ENCODE data around the gene AP1M1. TPM values are rescaled to one million over a fixed set of nuclear protein-coding genes. Genes with fewer than 3 reads are reported as not detected.
A peak's percentile ranks its signal among the peaks of the same experiment; 100 is the strongest.

Gene AP1M1
- total RNA-seq, result 12.5 TPM

DNA sequence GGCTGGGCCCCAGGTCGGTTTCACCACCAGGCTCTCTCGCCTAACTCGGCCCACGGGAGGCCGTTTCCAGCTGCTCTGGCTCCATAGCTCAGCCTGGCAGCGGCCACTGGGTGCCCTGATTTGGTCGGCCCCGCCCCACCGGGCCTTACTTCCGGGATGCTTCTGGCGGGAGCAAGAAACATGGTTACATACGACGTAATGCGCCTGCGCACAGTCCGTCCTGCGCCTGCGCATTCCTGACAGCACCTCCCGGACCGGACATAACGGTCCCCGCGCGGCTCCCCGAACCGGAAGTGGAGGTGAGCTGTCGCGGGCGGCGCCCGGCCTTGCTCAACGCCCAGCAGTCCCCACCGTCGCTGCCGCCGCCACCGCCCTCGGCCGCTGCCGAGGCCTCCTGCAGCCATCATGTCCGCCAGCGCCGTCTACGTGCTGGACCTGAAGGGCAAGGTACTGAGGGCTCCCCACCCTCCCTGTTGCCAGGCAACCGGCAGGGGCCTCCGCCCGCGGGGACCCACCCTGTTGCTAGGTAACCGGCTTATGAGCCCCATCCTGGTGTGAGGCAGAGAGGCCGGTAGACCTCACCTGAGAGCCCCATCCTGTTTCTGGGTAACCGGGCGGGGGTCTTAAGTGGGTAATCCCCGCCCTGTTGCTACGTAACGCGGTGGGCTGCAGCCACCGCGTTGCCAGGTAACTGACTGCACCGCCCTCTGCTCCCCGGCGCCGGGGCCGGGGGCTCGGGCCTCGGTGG is at the start of gene AP1M1:
TSS of gene AP1M1 (plus strand) at position 290 of the 748 bp plus-strand sequence. CDS start at position 406, 116 bp downstream.
- Histone ChIP-seq H3K9ac (ENCODE audit: low read depth in 1 of 3, low read length in 3 of 3) (peak within 1 kb of the TSS; percentile 91 to 97 (median 96)), H3K9me3 (ENCODE audit: control insufficient read depth in 3 of 3, low read length in 3 of 3) (no peaks in the 10 kb centered on the region), H3K4me1 (ENCODE audit: control insufficient read depth in 3 of 3, insufficient read depth in 3 of 3, low read length in 3 of 3) (peaks cover 23 to 27% (median 26%) of the 10 kb centered on the region in 3 donors), H3K36me3 (ENCODE audit: control insufficient read depth in 3 of 3, insufficient read depth in 3 of 3, low read length in 3 of 3) (peaks cover 13 to 16% (median 14%) of the 10 kb centered on the region in 3 donors), H3K27ac (ENCODE audit: low read depth, low read length) (peak within 1 kb of the TSS; percentile 28), H3K4me3 (ENCODE audit: low read length in 3 of 3) (peak within 1 kb of the TSS; percentile 93 to 97 (median 95)), H3K27me3 (ENCODE audit: control insufficient read depth in 3 of 3, insufficient read depth in 3 of 3, low read length in 3 of 3) (no peaks in the 10 kb centered on the region)

DNA sequence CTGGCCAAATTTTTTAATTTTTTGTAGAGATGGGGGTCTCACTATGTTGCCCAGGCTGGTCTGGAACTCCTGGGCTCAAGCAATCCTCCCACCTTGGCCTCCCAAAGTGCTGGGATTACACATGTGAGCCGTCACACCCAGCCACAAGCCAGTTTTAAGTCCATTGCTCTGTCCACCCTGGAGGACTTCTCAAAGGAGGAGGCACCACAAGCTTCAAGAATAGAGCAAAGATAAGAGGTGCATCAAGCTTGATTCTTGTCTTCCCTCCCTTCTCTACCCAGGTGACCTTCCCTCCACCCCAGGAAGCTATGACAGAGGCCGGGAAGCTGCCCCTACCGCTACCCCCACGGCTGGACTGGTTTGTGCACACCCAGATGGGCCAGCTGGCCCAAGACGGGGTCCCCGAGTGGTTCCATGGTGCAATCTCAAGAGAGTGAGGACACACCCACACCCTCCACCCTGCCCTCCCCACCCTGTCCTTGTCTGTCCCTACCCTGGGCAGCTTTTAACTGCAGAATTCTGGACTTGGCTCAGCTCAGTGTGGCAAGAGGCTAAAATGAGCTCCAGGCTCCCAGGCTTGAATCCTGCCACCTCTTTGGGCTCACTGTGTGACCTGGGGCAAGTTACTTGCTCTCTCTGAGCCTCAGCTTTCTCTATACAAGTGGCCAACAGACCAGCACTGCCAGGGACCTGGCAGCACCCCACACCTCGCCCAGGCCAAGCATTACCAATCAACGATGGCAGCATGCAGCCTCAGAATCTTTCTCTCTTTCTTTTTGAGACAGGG is 49.1 kb upstream of the AP1M1 start:
- Histone ChIP-seq H3K9ac (ENCODE audit: low read depth in 1 of 3, low read length in 3 of 3) (no peak overlapping the region), H3K4me1 (ENCODE audit: control insufficient read depth in 3 of 3, insufficient read depth in 3 of 3, low read length in 3 of 3) (no peaks in the 10 kb centered on the region), H3K27me3 (ENCODE audit: control insufficient read depth in 3 of 3, insufficient read depth in 3 of 3, low read length in 3 of 3) (no peaks in the 10 kb centered on the region), H3K36me3 (ENCODE audit: control insufficient read depth in 3 of 3, insufficient read depth in 3 of 3, low read length in 3 of 3) (no peaks in the 10 kb centered on the region), H3K9me3 (ENCODE audit: control insufficient read depth in 3 of 3, low read length in 3 of 3) (no peaks in the 10 kb centered on the region), H3K27ac (ENCODE audit: low read depth, low read length) (no peak overlapping the region), H3K4me3 (ENCODE audit: low read length in 3 of 3) (no peak overlapping the region)

DNA sequence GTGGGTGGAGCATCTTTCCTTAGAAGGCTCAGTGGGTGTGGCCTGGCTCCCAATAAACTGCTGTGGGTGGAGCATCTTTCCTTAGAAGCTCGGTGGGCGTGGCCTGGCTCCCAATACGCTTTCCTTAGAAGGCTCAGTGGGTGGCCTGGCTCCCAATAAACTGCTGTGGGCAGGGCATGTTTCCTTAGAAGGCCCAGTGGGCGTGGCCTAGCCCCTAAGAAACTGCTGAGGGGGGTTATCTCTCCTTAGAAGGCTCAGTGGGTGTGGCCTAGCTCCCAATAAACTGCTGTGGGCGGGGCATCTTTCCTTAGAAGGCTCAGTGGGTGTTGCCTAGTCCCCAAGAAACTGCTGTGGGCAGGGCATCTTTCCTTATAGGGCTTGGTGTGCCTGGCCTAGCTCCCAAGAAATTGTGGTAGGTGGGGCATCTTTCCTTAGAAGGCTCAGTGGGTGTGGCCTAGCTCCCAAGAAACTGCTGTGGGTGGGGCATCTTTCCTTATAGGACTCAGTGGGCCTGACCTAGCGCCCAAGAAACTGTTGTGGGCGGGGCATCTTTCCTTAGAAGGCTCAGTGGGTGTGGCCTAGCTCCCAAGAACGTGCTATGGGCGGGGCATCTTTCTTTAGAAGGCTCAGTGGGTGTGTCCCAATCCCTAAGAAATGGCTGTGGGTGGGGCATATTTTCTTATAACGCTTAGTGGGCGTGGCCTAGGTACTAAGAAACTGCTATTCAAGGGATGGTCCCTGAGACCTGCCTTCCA is 44.0 kb upstream of the AP1M1 start:
- no peak overlapping the region for H3K27ac ChIP-seq (ENCODE audit: low read depth, low read length)
- H3K4me1 ChIP-seq (ENCODE audit: control insufficient read depth in 3 of 3, insufficient read depth in 3 of 3, low read length in 3 of 3), result no peaks in the 10 kb centered on the region
- H3K9ac ChIP-seq (ENCODE audit: low read depth in 1 of 3, low read length in 3 of 3), result no peak overlapping the region
- H3K9me3 ChIP-seq (ENCODE audit: control insufficient read depth in 3 of 3, low read length in 3 of 3), result no peaks in the 10 kb centered on the region
- no peaks in the 10 kb centered on the region for H3K36me3 ChIP-seq (ENCODE audit: control insufficient read depth in 3 of 3, insufficient read depth in 3 of 3, low read length in 3 of 3)
- no peak overlapping the region for H3K4me3 ChIP-seq (ENCODE audit: low read length in 3 of 3)
- peaks cover 0 to 17% (median 0%) of the 10 kb centered on the region in 3 donors for H3K27me3 ChIP-seq (ENCODE audit: control insufficient read depth in 3 of 3, insufficient read depth in 3 of 3, low read length in 3 of 3)

DNA sequence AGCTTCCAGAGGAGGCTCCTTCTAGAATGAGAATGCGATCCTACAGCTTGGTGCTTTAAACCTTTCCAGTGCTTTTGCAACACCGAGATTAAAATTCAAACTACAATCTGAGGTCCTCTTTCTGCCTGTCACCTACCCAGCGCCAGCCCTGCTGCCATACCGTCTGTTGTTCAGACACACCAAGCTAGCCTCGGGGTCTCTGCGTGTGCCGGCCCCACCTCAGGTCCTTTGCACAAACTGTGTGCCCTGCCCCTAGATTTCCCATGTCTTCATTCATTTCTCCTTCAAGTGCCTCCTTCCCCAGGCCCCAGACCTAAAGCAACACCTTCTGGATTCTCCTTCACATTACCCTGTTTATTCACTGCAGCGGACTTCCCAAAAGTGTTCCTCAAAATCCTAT is 43.2 kb upstream of the AP1M1 start:
- Histone ChIP-seq H3K27me3 (ENCODE audit: control insufficient read depth in 3 of 3, insufficient read depth in 3 of 3, low read length in 3 of 3) (peaks cover 0 to 17% (median 0%) of the 10 kb centered on the region in 3 donors), H3K9ac (ENCODE audit: low read depth in 1 of 3, low read length in 3 of 3) (no peak overlapping the region), H3K4me1 (ENCODE audit: control insufficient read depth in 3 of 3, insufficient read depth in 3 of 3, low read length in 3 of 3) (no peaks in the 10 kb centered on the region), H3K27ac (ENCODE audit: low read depth, low read length) (no peak overlapping the region), H3K36me3 (ENCODE audit: control insufficient read depth in 3 of 3, insufficient read depth in 3 of 3, low read length in 3 of 3) (no peaks in the 10 kb centered on the region), H3K9me3 (ENCODE audit: control insufficient read depth in 3 of 3, low read length in 3 of 3) (no peaks in the 10 kb centered on the region), H3K4me3 (ENCODE audit: low read length in 3 of 3) (no peak overlapping the region)

DNA sequence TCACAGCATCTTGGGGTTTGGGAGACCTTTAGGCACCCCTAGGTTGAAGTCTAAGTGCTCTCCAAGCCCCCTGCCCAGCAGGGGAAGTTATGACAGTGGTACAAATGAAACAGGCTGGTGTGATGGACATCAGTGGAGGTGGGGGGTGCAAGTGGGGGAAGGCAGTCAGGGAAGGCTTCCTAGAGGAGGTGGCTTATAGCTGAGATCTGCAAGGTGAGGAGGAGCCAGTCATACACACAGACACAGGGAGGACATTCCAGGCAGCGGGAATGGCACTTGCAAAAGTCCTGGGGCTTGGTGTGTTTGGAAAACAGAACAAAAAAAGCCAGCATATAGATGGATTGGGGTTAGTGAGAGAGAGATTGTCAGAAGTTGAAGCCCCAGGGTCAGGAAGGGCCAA is 42.6 kb upstream of the AP1M1 start:
- Histone ChIP-seq H3K4me1 (ENCODE audit: control insufficient read depth in 3 of 3, insufficient read depth in 3 of 3, low read length in 3 of 3) (no peaks in the 10 kb centered on the region), H3K9ac (ENCODE audit: low read depth in 1 of 3, low read length in 3 of 3) (no peak overlapping the region), H3K9me3 (ENCODE audit: control insufficient read depth in 3 of 3, low read length in 3 of 3) (no peaks in the 10 kb centered on the region), H3K4me3 (ENCODE audit: low read length in 3 of 3) (no peak overlapping the region), H3K36me3 (ENCODE audit: control insufficient read depth in 3 of 3, insufficient read depth in 3 of 3, low read length in 3 of 3) (no peaks in the 10 kb centered on the region), H3K27me3 (ENCODE audit: control insufficient read depth in 3 of 3, insufficient read depth in 3 of 3, low read length in 3 of 3) (peaks cover 0 to 17% (median 0%) of the 10 kb centered on the region in 3 donors), H3K27ac (ENCODE audit: low read depth, low read length) (no peak overlapping the region)

DNA sequence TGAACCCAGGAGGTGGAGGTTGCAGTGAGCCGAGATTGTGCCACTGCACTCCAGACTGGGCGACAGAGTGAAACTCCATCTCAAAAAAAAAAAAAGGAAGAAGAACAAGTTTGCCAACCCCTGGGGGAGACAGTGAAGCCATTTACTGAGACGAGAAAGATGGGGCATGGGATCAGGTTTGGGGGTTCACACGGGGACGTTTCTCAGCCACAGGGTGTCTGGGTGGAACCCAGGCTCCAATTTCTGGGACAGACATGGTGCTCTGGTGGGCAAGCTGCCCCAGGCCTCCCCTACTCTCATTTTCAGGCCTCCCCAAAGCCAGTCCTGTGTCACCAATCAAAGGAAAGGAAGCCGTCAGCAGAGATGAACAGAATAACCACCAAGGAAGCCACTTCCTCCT is 40.8 kb upstream of the AP1M1 start:
- H3K9ac ChIP-seq (ENCODE audit: low read depth in 1 of 3, low read length in 3 of 3), result no peak overlapping the region
- no peaks in the 10 kb centered on the region for H3K4me1 ChIP-seq (ENCODE audit: control insufficient read depth in 3 of 3, insufficient read depth in 3 of 3, low read length in 3 of 3)
- H3K27me3 ChIP-seq (ENCODE audit: control insufficient read depth in 3 of 3, insufficient read depth in 3 of 3, low read length in 3 of 3), result peaks cover 0 to 17% (median 0%) of the 10 kb centered on the region in 3 donors

DNA sequence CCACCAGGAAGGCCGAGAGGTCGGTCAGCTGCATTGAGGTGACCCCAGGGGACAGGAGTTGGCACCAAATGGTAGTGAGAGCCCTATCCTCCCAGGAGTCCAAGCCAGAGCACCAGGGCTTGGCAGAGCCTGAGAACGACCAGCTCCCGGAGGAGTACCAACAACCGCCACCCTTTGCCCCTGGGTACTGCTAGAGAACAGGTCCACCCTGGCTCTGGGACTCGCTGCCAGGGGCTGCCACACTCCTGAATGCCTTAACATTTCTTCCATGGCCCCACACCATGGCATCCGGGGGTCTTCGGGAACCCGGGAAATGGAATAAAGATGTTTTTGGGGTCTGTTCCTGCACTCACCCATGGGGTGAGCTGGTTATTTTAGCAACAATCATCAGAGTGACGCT is 40.1 kb upstream of the AP1M1 start:
- no peak overlapping the region for H3K9ac ChIP-seq (ENCODE audit: low read depth in 1 of 3, low read length in 3 of 3)
- H3K27me3 ChIP-seq (ENCODE audit: control insufficient read depth in 3 of 3, insufficient read depth in 3 of 3, low read length in 3 of 3), result peaks cover 0 to 17% (median 0%) of the 10 kb centered on the region in 3 donors
- H3K4me3 ChIP-seq (ENCODE audit: low read length in 3 of 3), result no peak overlapping the region
- no peaks in the 10 kb centered on the region for H3K9me3 ChIP-seq (ENCODE audit: control insufficient read depth in 3 of 3, low read length in 3 of 3)
- no peaks in the 10 kb centered on the region for H3K4me1 ChIP-seq (ENCODE audit: control insufficient read depth in 3 of 3, insufficient read depth in 3 of 3, low read length in 3 of 3)
- no peaks in the 10 kb centered on the region for H3K36me3 ChIP-seq (ENCODE audit: control insufficient read depth in 3 of 3, insufficient read depth in 3 of 3, low read length in 3 of 3)
- no peak overlapping the region for H3K27ac ChIP-seq (ENCODE audit: low read depth, low read length)

More for the DNA sequence above, 40.8 kb upstream of the AP1M1 start:
- no peaks in the 10 kb centered on the region for H3K36me3 ChIP-seq (ENCODE audit: control insufficient read depth in 3 of 3, insufficient read depth in 3 of 3, low read length in 3 of 3)
- H3K9me3 ChIP-seq (ENCODE audit: control insufficient read depth in 3 of 3, low read length in 3 of 3), result no peaks in the 10 kb centered on the region
- no peak overlapping the region for H3K4me3 ChIP-seq (ENCODE audit: low read length in 3 of 3)
- no peak overlapping the region for H3K27ac ChIP-seq (ENCODE audit: low read depth, low read length)

DNA sequence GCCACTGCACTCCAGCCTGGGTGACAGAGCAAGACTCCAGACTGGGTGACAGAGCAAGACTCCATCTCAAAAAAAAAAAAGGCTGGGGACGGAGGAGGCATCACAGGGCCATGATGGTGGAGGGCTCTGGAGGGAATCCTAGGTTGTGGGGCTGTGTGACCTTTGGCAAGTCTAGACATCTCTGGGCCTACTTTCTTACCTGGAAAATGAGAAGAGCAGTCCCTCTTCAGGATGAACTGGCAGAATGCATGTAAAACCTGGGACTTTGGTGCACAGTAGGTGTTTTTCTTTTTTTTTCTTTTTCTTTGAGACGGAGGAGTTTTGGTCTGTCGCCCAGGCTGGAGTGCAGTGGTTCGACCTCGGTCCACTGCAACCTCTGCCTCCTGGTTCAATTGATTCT is 38.1 kb upstream of the AP1M1 start:
- Histone ChIP-seq H3K9ac (ENCODE audit: low read depth in 1 of 3, low read length in 3 of 3) (no peak overlapping the region), H3K36me3 (ENCODE audit: control insufficient read depth in 3 of 3, insufficient read depth in 3 of 3, low read length in 3 of 3) (no peaks in the 10 kb centered on the region), H3K27me3 (ENCODE audit: control insufficient read depth in 3 of 3, insufficient read depth in 3 of 3, low read length in 3 of 3) (peaks cover 0 to 11% (median 0%) of the 10 kb centered on the region in 3 donors), H3K9me3 (ENCODE audit: control insufficient read depth in 3 of 3, low read length in 3 of 3) (no peaks in the 10 kb centered on the region), H3K4me3 (ENCODE audit: low read length in 3 of 3) (no peak overlapping the region), H3K4me1 (ENCODE audit: control insufficient read depth in 3 of 3, insufficient read depth in 3 of 3, low read length in 3 of 3) (no peaks in the 10 kb centered on the region), H3K27ac (ENCODE audit: low read depth, low read length) (no peak overlapping the region)

DNA sequence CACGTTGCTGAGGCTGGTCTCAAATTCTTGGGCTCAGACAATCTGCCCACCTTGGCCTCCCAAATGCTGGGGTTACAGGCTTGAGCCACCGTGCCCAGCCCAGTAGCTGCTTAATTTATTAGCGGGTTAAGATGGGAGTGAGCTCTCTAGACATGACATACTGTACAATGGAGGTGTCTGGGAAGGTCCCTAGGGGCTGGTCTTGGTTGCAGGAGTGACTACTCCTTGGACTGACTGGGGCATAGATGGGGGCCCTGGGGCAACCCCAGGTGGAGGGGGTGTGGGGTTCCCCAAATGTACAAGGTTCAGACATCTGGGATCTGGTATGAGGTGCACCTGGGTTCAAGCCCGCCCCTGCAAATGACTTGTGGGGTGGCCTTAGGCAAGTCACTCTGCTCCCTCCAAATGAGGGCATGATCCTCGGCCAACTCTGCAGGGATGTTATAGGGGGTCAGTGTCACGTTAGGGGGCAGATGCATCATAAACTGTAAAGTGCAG is 37.2 kb upstream of the AP1M1 start:
- H3K27me3 ChIP-seq (ENCODE audit: control insufficient read depth in 3 of 3, insufficient read depth in 3 of 3, low read length in 3 of 3), result peaks cover 0 to 4% (median 0%) of the 10 kb centered on the region in 3 donors
- H3K9me3 ChIP-seq (ENCODE audit: control insufficient read depth in 3 of 3, low read length in 3 of 3), result no peaks in the 10 kb centered on the region
- H3K9ac ChIP-seq (ENCODE audit: low read depth in 1 of 3, low read length in 3 of 3), result no peak overlapping the region
- H3K4me1 ChIP-seq (ENCODE audit: control insufficient read depth in 3 of 3, insufficient read depth in 3 of 3, low read length in 3 of 3), result no peaks in the 10 kb centered on the region
- no peak overlapping the region for H3K4me3 ChIP-seq (ENCODE audit: low read length in 3 of 3)
- H3K36me3 ChIP-seq (ENCODE audit: control insufficient read depth in 3 of 3, insufficient read depth in 3 of 3, low read length in 3 of 3), result no peaks in the 10 kb centered on the region
- H3K27ac ChIP-seq (ENCODE audit: low read depth, low read length), result no peak overlapping the region
